ENCODE measurements around the gene ACTN2.

ACTN2 gene

DNA sequence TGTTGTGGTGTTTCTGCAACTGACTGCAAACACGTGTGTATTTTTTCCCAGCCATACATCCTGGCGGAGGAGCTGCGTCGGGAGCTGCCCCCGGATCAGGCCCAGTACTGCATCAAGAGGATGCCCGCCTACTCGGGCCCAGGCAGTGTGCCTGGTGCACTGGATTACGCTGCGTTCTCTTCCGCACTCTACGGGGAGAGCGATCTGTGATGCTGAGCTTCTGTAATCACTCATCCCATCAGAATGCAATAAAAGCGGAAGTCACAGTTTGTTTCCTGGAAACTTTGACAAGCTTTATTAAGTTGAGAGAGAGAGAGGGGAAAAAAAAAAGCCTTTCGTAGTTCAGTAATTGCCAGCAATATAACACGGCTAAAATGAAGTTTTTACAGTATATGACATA is 76.1 kb downstream of the ACTN2 start:
- Histone ChIP-seq H2BK15ac (ENCODE audit: low read depth, poor library complexity, severe bottlenecking) (no peak overlapping the region), H3K4ac (ENCODE audit: low read depth in 1 of 2, low read length in 2 of 2) (no peak overlapping the region), H3K9ac (ENCODE audit: low read length) (no peak overlapping the region), H3K9me3 (ENCODE audit: control insufficient read depth, low read length) (no peaks in the 10 kb centered on the region), H3K4me1 (ENCODE audit: control insufficient read depth, insufficient read depth, low read depth, low read length) (no peaks in the 10 kb centered on the region), H3K79me1 (replicated peaks; ENCODE audit: low read length, poor library complexity, severe bottlenecking) (no peaks in the 10 kb centered on the region), H3K27me3 (ENCODE audit: control insufficient read depth in 1 of 2, insufficient read depth in 1 of 2, low read length in 2 of 2) (no peaks in the 10 kb centered on the region), H4K8ac (ENCODE audit: low read length) (no peak overlapping the region), H3K4me3 (ENCODE audit: insufficient read depth in 1 of 2, low read depth in 1 of 2, low read length in 2 of 2) (no peak overlapping the region), H2AFZ (ENCODE audit: low read depth, low read length) (no peak overlapping the region), H3K18ac (ENCODE audit: low read depth in 1 of 2, low read length in 2 of 2) (no peak overlapping the region), H2BK5ac (ENCODE audit: low read depth, low read length, poor library complexity, severe bottlenecking) (no peak overlapping the region), H4K91ac (ENCODE audit: low read length) (no peak overlapping the region), H3K27ac (ENCODE audit: low read length, poor library complexity, severe bottlenecking) (no peak overlapping the region), H2AK5ac (ENCODE audit: low read length, severe bottlenecking) (no peak overlapping the region), H2BK12ac (ENCODE audit: low read length in 2 of 2) (no peak overlapping the region), H3K36me3 (ENCODE audit: control insufficient read depth in 1 of 2, insufficient read depth in 2 of 2, low read depth in 1 of 2, low read length in 2 of 2) (no peaks in the 10 kb centered on the region), H3K4me2 (ENCODE audit: low read length, poor library complexity, severe bottlenecking) (no peak overlapping the region), H3K23ac (ENCODE audit: low read length in 2 of 2) (peak overlapping the region in 1 of 2 experiments; percentile 69), H2BK120ac (ENCODE audit: low read depth, low read length) (no peak overlapping the region), H3K14ac (ENCODE audit: low read length in 2 of 2) (peak overlapping the region in 1 of 2 experiments; percentile 48)
- 86% methylated on average over 14 of the region's 15 CpGs for WGBS
- no peak for DNase-seq

DNA sequence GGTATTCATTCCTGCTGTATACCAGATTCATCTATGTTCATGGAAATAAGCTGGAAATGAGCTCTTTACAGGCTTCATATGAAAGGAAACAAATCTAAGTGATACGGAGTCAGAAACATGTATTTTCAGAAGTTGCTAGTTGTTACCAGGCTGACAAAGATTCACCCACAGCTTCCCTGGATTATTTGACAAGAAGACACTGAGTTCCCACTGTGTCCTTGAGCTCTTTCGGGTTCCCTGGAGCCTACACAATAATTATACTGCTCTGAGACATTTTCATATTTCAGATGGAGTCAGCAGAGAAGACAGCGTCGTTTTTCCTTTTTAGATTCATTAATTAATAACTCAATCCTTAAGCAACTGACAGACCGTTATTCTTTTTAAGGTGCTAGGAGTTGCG is 79.5 kb downstream of the ACTN2 start:
- no peak overlapping the region for H3K9ac ChIP-seq (ENCODE audit: low read length)
- H2BK12ac ChIP-seq (ENCODE audit: low read length in 2 of 2): no peak overlapping the region
- H3K9me3 ChIP-seq (ENCODE audit: control insufficient read depth, low read length): no peaks in the 10 kb centered on the region
- H2AFZ ChIP-seq (ENCODE audit: low read depth, low read length): no peak overlapping the region
- H3K36me3 ChIP-seq (ENCODE audit: control insufficient read depth in 1 of 2, insufficient read depth in 2 of 2, low read depth in 1 of 2, low read length in 2 of 2): no peaks in the 10 kb centered on the region
- no peak overlapping the region for H3K23ac ChIP-seq (ENCODE audit: low read length in 2 of 2)
- peaks cover 0 to 4% of the 10 kb centered on the region in 2 experiments for H3K27me3 ChIP-seq (ENCODE audit: control insufficient read depth in 1 of 2, insufficient read depth in 1 of 2, low read length in 2 of 2)
- H3K4ac ChIP-seq (ENCODE audit: low read depth in 1 of 2, low read length in 2 of 2): no peak overlapping the region
- no peak overlapping the region for H2AK5ac ChIP-seq (ENCODE audit: low read length, severe bottlenecking)
- H2BK15ac ChIP-seq (ENCODE audit: low read depth, poor library complexity, severe bottlenecking): no peak overlapping the region
- WGBS: 76% methylated on average over 5 of the region's 6 CpGs
- no peak overlapping the region for H3K14ac ChIP-seq (ENCODE audit: low read length in 2 of 2)
- H4K8ac ChIP-seq (ENCODE audit: low read length): no peak overlapping the region
- no peak overlapping the region for H4K91ac ChIP-seq (ENCODE audit: low read length)
- no peaks in the 10 kb centered on the region for H3K79me1 ChIP-seq (replicated peaks; ENCODE audit: low read length, poor library complexity, severe bottlenecking)
- H3K27ac ChIP-seq (ENCODE audit: low read length, poor library complexity, severe bottlenecking): no peak overlapping the region
- H3K4me2 ChIP-seq (ENCODE audit: low read length, poor library complexity, severe bottlenecking): no peak overlapping the region
- no peak for DNase-seq
- no peak overlapping the region for H3K18ac ChIP-seq (ENCODE audit: low read depth in 1 of 2, low read length in 2 of 2)
- H3K4me1 ChIP-seq (ENCODE audit: control insufficient read depth, insufficient read depth, low read depth, low read length): no peaks in the 10 kb centered on the region
- H3K4me3 ChIP-seq (ENCODE audit: insufficient read depth in 1 of 2, low read depth in 1 of 2, low read length in 2 of 2): no peak overlapping the region
- no peak overlapping the region for H2BK120ac ChIP-seq (ENCODE audit: low read depth, low read length)
- no peak overlapping the region for H2BK5ac ChIP-seq (ENCODE audit: low read depth, low read length, poor library complexity, severe bottlenecking)

DNA sequence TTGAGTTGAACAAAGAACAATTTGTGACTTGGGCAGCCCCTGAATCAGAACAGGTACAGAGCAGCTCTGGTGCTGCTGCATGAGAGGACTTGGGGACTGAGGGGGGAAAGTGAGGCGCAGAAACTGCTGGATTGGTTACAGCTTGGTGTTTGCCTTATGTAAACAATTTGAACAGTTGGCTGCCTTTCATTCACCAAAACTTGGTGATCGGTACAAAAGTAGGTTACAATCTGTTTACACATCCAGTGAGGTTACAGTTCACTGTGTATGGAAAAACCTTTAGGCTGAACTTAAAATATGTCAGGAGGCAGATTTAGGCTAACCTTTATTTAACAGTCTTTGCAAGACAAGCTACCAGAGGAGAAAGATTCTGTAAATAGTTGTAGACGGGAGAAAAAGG is 80.2 kb downstream of the ACTN2 start:
- WGBS: 80% methylated on average over 3 of the region's 3 CpGs

GRCh38 chr1:236767276-236767675 is 81.0 kb downstream of the ACTN2 start:
- Histone ChIP-seq H4K91ac (ENCODE audit: low read length) (no peak overlapping the region), H3K9me3 (ENCODE audit: control insufficient read depth, low read length) (no peaks in the 10 kb centered on the region), H3K14ac (ENCODE audit: low read length in 2 of 2) (no peak overlapping the region), H3K4me3 (ENCODE audit: insufficient read depth in 1 of 2, low read depth in 1 of 2, low read length in 2 of 2) (no peak overlapping the region), H3K4ac (ENCODE audit: low read depth in 1 of 2, low read length in 2 of 2) (no peak overlapping the region), H2AFZ (ENCODE audit: low read depth, low read length) (no peak overlapping the region), H3K4me2 (ENCODE audit: low read length, poor library complexity, severe bottlenecking) (no peak overlapping the region), H2AK5ac (ENCODE audit: low read length, severe bottlenecking) (no peak overlapping the region), H4K8ac (ENCODE audit: low read length) (no peak overlapping the region), H2BK15ac (ENCODE audit: low read depth, poor library complexity, severe bottlenecking) (no peak overlapping the region), H3K9ac (ENCODE audit: low read length) (no peak overlapping the region), H3K27me3 (ENCODE audit: control insufficient read depth in 1 of 2, insufficient read depth in 1 of 2, low read length in 2 of 2) (peaks cover 0 to 4% of the 10 kb centered on the region in 2 experiments), H2BK12ac (ENCODE audit: low read length in 2 of 2) (no peak overlapping the region), H3K36me3 (ENCODE audit: control insufficient read depth in 1 of 2, insufficient read depth in 2 of 2, low read depth in 1 of 2, low read length in 2 of 2) (no peaks in the 10 kb centered on the region), H2BK5ac (ENCODE audit: low read depth, low read length, poor library complexity, severe bottlenecking) (no peak overlapping the region), H3K27ac (ENCODE audit: low read length, poor library complexity, severe bottlenecking) (no peak overlapping the region), H3K23ac (ENCODE audit: low read length in 2 of 2) (no peak overlapping the region), H3K4me1 (ENCODE audit: control insufficient read depth, insufficient read depth, low read depth, low read length) (no peaks in the 10 kb centered on the region), H2BK120ac (ENCODE audit: low read depth, low read length) (no peak overlapping the region), H3K79me1 (replicated peaks; ENCODE audit: low read length, poor library complexity, severe bottlenecking) (no peaks in the 10 kb centered on the region), H3K18ac (ENCODE audit: low read depth in 1 of 2, low read length in 2 of 2) (no peak overlapping the region)
- DNase-seq: no peak
- 87% methylated on average over 3 of the region's 6 CpGs for WGBS

More for the DNA sequence above, 80.2 kb downstream of the ACTN2 start:
- Histone ChIP-seq H2BK15ac (ENCODE audit: low read depth, poor library complexity, severe bottlenecking) (no peak overlapping the region), H3K14ac (ENCODE audit: low read length in 2 of 2) (no peak overlapping the region), H3K4ac (ENCODE audit: low read depth in 1 of 2, low read length in 2 of 2) (no peak overlapping the region), H2AK5ac (ENCODE audit: low read length, severe bottlenecking) (no peak overlapping the region), H3K23ac (ENCODE audit: low read length in 2 of 2) (no peak overlapping the region), H3K4me1 (ENCODE audit: control insufficient read depth, insufficient read depth, low read depth, low read length) (no peaks in the 10 kb centered on the region), H2BK12ac (ENCODE audit: low read length in 2 of 2) (no peak overlapping the region), H3K18ac (ENCODE audit: low read depth in 1 of 2, low read length in 2 of 2) (no peak overlapping the region), H4K8ac (ENCODE audit: low read length) (no peak overlapping the region), H3K9me3 (ENCODE audit: control insufficient read depth, low read length) (no peaks in the 10 kb centered on the region), H2BK120ac (ENCODE audit: low read depth, low read length) (no peak overlapping the region), H3K36me3 (ENCODE audit: control insufficient read depth in 1 of 2, insufficient read depth in 2 of 2, low read depth in 1 of 2, low read length in 2 of 2) (no peaks in the 10 kb centered on the region), H3K79me1 (replicated peaks; ENCODE audit: low read length, poor library complexity, severe bottlenecking) (no peaks in the 10 kb centered on the region), H3K27me3 (ENCODE audit: control insufficient read depth in 1 of 2, insufficient read depth in 1 of 2, low read length in 2 of 2) (peaks cover 0 to 4% of the 10 kb centered on the region in 2 experiments), H2AFZ (ENCODE audit: low read depth, low read length) (no peak overlapping the region), H3K27ac (ENCODE audit: low read length, poor library complexity, severe bottlenecking) (no peak overlapping the region), H3K4me2 (ENCODE audit: low read length, poor library complexity, severe bottlenecking) (peak overlapping the region; percentile 14), H4K91ac (ENCODE audit: low read length) (no peak overlapping the region), H3K4me3 (ENCODE audit: insufficient read depth in 1 of 2, low read depth in 1 of 2, low read length in 2 of 2) (no peak overlapping the region), H3K9ac (ENCODE audit: low read length) (no peak overlapping the region), H2BK5ac (ENCODE audit: low read depth, low read length, poor library complexity, severe bottlenecking) (no peak overlapping the region)
- DNase-seq: no peak

All from mesenchymal stem cell (in vitro differentiated cells and primary cell).